ENCODE results near the gene VAPA.

DNA sequence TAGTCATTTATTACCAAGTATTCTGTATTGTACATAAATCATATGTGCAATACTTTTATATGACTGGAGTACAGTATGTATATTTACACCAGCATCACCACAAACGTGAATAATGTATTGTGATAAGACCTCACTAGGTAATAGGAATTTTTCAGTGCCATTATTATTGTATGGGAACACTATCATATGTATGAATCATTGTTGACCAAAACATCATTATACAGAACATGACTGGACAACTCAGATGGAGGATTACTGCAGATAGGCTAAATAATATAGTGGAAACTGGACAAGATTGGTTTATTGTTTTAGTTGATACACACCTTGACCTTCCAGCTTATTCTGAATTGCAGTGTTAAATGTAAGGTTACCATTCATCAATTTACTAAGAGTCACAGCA lies 33.4 kb downstream of the VAPA start:
- TF ChIP-seq, protein P1, sequence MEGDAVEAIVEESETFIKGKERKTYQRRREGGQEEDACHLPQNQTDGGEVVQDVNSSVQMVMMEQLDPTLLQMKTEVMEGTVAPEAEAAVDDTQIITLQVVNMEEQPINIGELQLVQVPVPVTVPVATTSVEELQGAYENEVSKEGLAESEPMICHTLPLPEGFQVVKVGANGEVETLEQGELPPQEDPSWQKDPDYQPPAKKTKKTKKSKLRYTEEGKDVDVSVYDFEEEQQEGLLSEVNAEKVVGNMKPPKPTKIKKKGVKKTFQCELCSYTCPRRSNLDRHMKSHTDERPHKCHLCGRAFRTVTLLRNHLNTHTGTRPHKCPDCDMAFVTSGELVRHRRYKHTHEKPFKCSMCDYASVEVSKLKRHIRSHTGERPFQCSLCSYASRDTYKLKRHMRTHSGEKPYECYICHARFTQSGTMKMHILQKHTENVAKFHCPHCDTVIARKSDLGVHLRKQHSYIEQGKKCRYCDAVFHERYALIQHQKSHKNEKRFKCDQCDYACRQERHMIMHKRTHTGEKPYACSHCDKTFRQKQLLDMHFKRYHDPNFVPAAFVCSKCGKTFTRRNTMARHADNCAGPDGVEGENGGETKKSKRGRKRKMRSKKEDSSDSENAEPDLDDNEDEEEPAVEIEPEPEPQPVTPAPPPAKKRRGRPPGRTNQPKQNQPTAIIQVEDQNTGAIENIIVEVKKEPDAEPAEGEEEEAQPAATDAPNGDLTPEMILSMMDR (IDR thresholded peaks at IDR 0.05) = no peak
- no peak for TF ChIP-seq ZFX (IDR thresholded peaks at IDR 0.05; ENCODE audit: borderline replicate concordance)

Measured in 22Rv1 (cell line).